ENCODE measurements around the gene MTPN. TPM values are rescaled to one million over a fixed set of nuclear protein-coding genes. Genes with fewer than 3 reads are reported as not detected.

The MTPN gene
- total and polyA plus RNA-seq, 10 of the 15 experiments (the other 5 are each of a cell fraction or from before 2014, with no cell fraction given) = 38.7 to 146 (median 85.4) TPM

- Histone ChIP-seq H3K27me3 (replicated peaks in 1 of 2; ENCODE audit: control insufficient read depth in 2 of 2, insufficient read depth in 2 of 2, low read length in 1 of 2) (no peaks in the 10 kb centered on the region), H2AFZ (ENCODE audit: control insufficient read depth, low read depth, low read length) (no peak overlapping the region), H3K79me2 (ENCODE audit: control insufficient read depth, insufficient read depth, low read length) (peaks cover 19% of the 10 kb centered on the region), H3K4me2 (ENCODE audit: control insufficient read depth, insufficient read depth) (no peak overlapping the region), H3K4me3 (no peak overlapping the region), H3K36me3 (ENCODE audit: control insufficient read depth in 2 of 2, insufficient read depth in 2 of 2, low read length in 1 of 2) (peaks cover 6% of the 10 kb centered on the region in 2 experiments; a peak in 3 of 4 replicates), H3K9me3 (replicated peaks; ENCODE audit: control insufficient read depth, insufficient read depth, low read length) (no peaks in the 10 kb centered on the region), H3K9ac (ENCODE audit: control insufficient read depth, insufficient read depth, low read length) (no peak overlapping the region), H4K20me1 (ENCODE audit: control insufficient read depth, insufficient read depth) (peaks cover 2% of the 10 kb centered on the region; the same call in 1 of the 2 replicates), H3K4me1 (ENCODE audit: control insufficient read depth, insufficient read depth, low read length) (no peaks in the 10 kb centered on the region), H3K27ac (ENCODE audit: control insufficient read depth, insufficient read depth) (no peak overlapping the region)
- no peak for ATAC-seq
- CTCF ChIA-PET = interaction anchor here (1.1 kb wide), 1 partner anchor 9 kb away, joined by 3 read pairs; no protein-coding TSS in a partner anchor
- in situ Hi-C loops (cut with MboI) = no loop called here
- no TSS peak for BruUV-seq (replicated peaks)
- POLR2A ChIA-PET = no interaction called here
- WGBS (ENCODE audit: insufficient coverage, insufficient replicate concordance, low lambda C conversion rate, missing lambda C conversion rate) = 99% methylated on average over 5 of the region's 5 CpGs
- SMC1A ChIA-PET (ENCODE audit: uncharacterized antibody, unreplicated experiment) = interaction anchor here (0.7 to 1.8 kb wide), 4 partner anchors 11 to 78 kb away, joined by 3 to 9 read pairs (median 4); no protein-coding TSS in a partner anchor
- no peak for DNase-seq (ENCODE audit: low read depth, low spot score)
- RAD21 ChIA-PET (ENCODE audit: unreplicated experiment) = interaction anchor here (1.5 kb wide), 1 partner anchor 51 kb away, joined by 3 read pairs; no protein-coding TSS in a partner anchor
- no peak for FAIRE-seq
- intact Hi-C loops (cut with micrococcal nuclease; ENCODE audit: unreplicated experiment) = no loop called here
- TF ChIP-seq CUX1 (IDR thresholded peaks at IDR 0.05; ENCODE audit: insufficient replicate concordance, low read depth, low read length) = no peak
- no peak for TF ChIP-seq IRF3 (IDR thresholded peaks at IDR 0.05)
- TF ChIP-seq MXI1 (IDR thresholded peaks at IDR 0.05; ENCODE audit: low read depth, low read length) = no peak
- TF ChIP-seq NR2F1 (conservative IDR thresholded peaks at IDR 0.05) = no peak
- no peak for TF ChIP-seq RBBP5 (conservative IDR thresholded peaks at IDR 0.05)
- TF ChIP-seq MTA2 (IDR thresholded peaks at IDR 0.05; ENCODE audit: low read depth) = no peak
- TF ChIP-seq ZNF24 (IDR thresholded peaks at IDR 0.05) = no peak
- TF ChIP-seq RUNX3 (IDR thresholded peaks at IDR 0.05; ENCODE audit: low read length) = no peak
- TF ChIP-seq PAX8 (IDR thresholded peaks at IDR 0.05) = no peak
- no peak for TF ChIP-seq ZNF274 (IDR thresholded peaks at IDR 0.05; ENCODE audit: insufficient read depth, insufficient read length)
- TF ChIP-seq KDM1A (IDR thresholded peaks at IDR 0.05; ENCODE audit: borderline replicate concordance) = no peak
- no peak for TF ChIP-seq NFYA (IDR thresholded peaks at IDR 0.05; ENCODE audit: borderline replicate concordance, low read depth, low read length)
- no peak for TF ChIP-seq USF2 (IDR thresholded peaks at IDR 0.05; ENCODE audit: borderline replicate concordance, low read depth, low read length)
- TF ChIP-seq LARP7 (IDR thresholded peaks at IDR 0.05) = no peak
- TF ChIP-seq NKRF (conservative IDR thresholded peaks at IDR 0.05) = no peak
Measured at GRCh38 chr7:135932131-135932530, 45.0 kb downstream of the MTPN start.

All from GM12878 (cell line).